ENCODE measurements around the gene PIEZO2.

Gene PIEZO2

GRCh38 chr18:11064106-11064505, 85.3 kb downstream of the PIEZO2 start:
- DNase-seq = no peak

GRCh38 chr18:11055721-11056120, 93.6 kb downstream of the PIEZO2 start:
- no peak for DNase-seq

GRCh38 chr18:11054497-11054896, 94.9 kb downstream of the PIEZO2 start:
- DNase-seq = no peak

GRCh38 chr18:11053293-11053692, 96.1 kb downstream of the PIEZO2 start:
- no peak for DNase-seq

- DNase-seq = no peak
Measured at GRCh38 chr18:11052800-11053199, 96.6 kb downstream of the PIEZO2 start.

- no peak for DNase-seq
Measured at GRCh38 chr18:11051462-11051861, 97.9 kb downstream of the PIEZO2 start.

GRCh38 chr18:11050966-11051365, 98.4 kb downstream of the PIEZO2 start:
- no peak for DNase-seq

- DNase-seq = no peak
Measured at GRCh38 chr18:11047817-11048216, 101.6 kb downstream of the PIEZO2 start.

- no peak for DNase-seq
Measured at GRCh38 chr18:11047156-11047555, 102.2 kb downstream of the PIEZO2 start.

GRCh38 chr18:11046140-11046539, 103.2 kb downstream of the PIEZO2 start:
- DNase-seq = no peak

GRCh38 chr18:11043694-11044093, 105.7 kb downstream of the PIEZO2 start:
- DNase-seq = no peak

- DNase-seq = no peak
Measured at GRCh38 chr18:11042247-11042646, 107.1 kb downstream of the PIEZO2 start.

- DNase-seq = no peak
Measured at GRCh38 chr18:11040823-11041656, 108.3 kb downstream of the PIEZO2 start.

- DNase-seq = no peak
Measured at GRCh38 chr18:11040359-11040758, 109.0 kb downstream of the PIEZO2 start.

- no peak for DNase-seq
Measured at GRCh38 chr18:11037533-11038240, 111.7 kb downstream of the PIEZO2 start.

- no peak for DNase-seq
Measured at GRCh38 chr18:11035814-11036495, 113.4 kb downstream of the PIEZO2 start.

- DNase-seq = no peak
Measured at GRCh38 chr18:11035376-11035775, 114.0 kb downstream of the PIEZO2 start.

- DNase-seq = no peak
Measured at GRCh38 chr18:11034884-11035283, 114.5 kb downstream of the PIEZO2 start.

GRCh38 chr18:11033503-11033902, 115.9 kb downstream of the PIEZO2 start:
- no peak for DNase-seq

GRCh38 chr18:11031966-11032365, 117.4 kb downstream of the PIEZO2 start:
- DNase-seq = no peak

- no peak for DNase-seq
Measured at GRCh38 chr18:11029021-11029420, 120.3 kb downstream of the PIEZO2 start.

GRCh38 chr18:11027862-11028261, 121.5 kb downstream of the PIEZO2 start:
- DNase-seq = no peak

- DNase-seq = no peak
Measured at GRCh38 chr18:11025671-11026070, 123.7 kb downstream of the PIEZO2 start.

Measured in cerebellar nuclear complex (tissue), 1 donor.